Peyer's patch (tissue), 4 donors: ENCODE measurements around the gene PRAF2.

ENCODE experiments used
- CTCF ChIP-seq, 6 experiments: fragments of 450-650 bp in 4 of 6; fragments of 200-600 bp in 2 of 6; sonication (generic) in 1 of 6; IDR thresholded peaks; one replicate each; pipeline ENCODE4 v1.5.1; 2017 to 2019; ENCODE audit warnings: antibody characterized with exemption in 6 of 6, mild to moderate bottlenecking in 3 of 6, moderate library complexity in 1 of 6
- POLR2A ChIP-seq, 2 donors: fragments of 450-650 bp; IDR thresholded peaks; one replicate each; pipeline ENCODE4 v1.5.1; 2017; ENCODE audit warnings: antibody characterized with exemption in 2 of 2, mild to moderate bottlenecking in 2 of 2, moderate library complexity in 2 of 2

- no peak for TF ChIP-seq CTCF (IDR thresholded peaks at IDR 0.05)
- TF ChIP-seq POLR2A (IDR thresholded peaks at IDR 0.05) = no peak
Observed at GRCh38 chrX:49066690-49067089, 7.1 kb downstream of the PRAF2 start.
